Lower lobe of right lung (tissue), 2 donors: ENCODE data around the gene VAV2. TPM values are rescaled to one million over a fixed set of nuclear protein-coding genes. Genes with fewer than 3 reads are reported as not detected.

Source experiments
- ATAC-seq, 2 donors: fragments of 200-7000 bp; cut with Tn5 transposase; one replicate each; pipeline ENCODE4 v1.9.1; 2020 to 2022; ENCODE audit warnings: mild to moderate bottlenecking in 2 of 2, moderate library complexity in 2 of 2
- DNase-seq: peaks from one replicate; pipeline ENCODE4 v3.0.0-alpha.2; 2020
- H3K27ac ChIP-seq: fragments of 200-600 bp; one replicate; pipeline ENCODE4 v1.8.0; 2022
- H3K27me3 ChIP-seq: fragments of 200-600 bp; one replicate; pipeline ENCODE4 v1.8.0; 2022; ENCODE audit warnings: low read depth
- H3K36me3 ChIP-seq: fragments of 200-600 bp; one replicate; pipeline ENCODE4 v1.8.0; 2022; ENCODE audit warnings: mild to moderate bottlenecking
- H3K4me1 ChIP-seq: fragments of 200-600 bp; one replicate; pipeline ENCODE4 v1.8.0; 2022
- H3K4me3 ChIP-seq: fragments of 200-600 bp; one replicate; pipeline ENCODE4 v1.8.0; 2022; ENCODE audit warnings: mild to moderate bottlenecking
- H3K9me3 ChIP-seq: fragments of 200-600 bp; one replicate; pipeline ENCODE4 v1.8.0; 2022
- CTCF ChIP-seq: fragments of 200-600 bp; IDR thresholded peaks from one replicate; pipeline ENCODE4 v1.8.0; 2022; ENCODE audit warnings: antibody characterized with exemption, mild to moderate bottlenecking
- intact Hi-C: fragments of 100-400 bp; cut with DNase I; formaldehyde crosslinking; loops from one replicate; pipeline ENCODE4 v1.11.0; 2022
- total RNA-seq: library from RNA; stranded (reverse); fragmentation: NEBNext Ultra II Directional; extraction: Animal tissue kit (Norgen Biotek cat#: 25700); gene quantifications from one replicate; pipeline ENCODE4 v1.2.1, GENCODE V29; 2021
- donor health status: DM: no; HTN: yes; CAD: no; lungs with severe emphysema.

The VAV2 gene
- total RNA-seq, 1 donor from 2014 or later, result 26.9 TPM

GRCh38 chr9:133715295-133715865 is 276.7 kb downstream of the VAV2 start:
- intact Hi-C loops, result no loop called here
- peaks cover 14% of the 10 kb centered on the region for H3K4me1 ChIP-seq
- ATAC-seq, result no peak
- no peaks in the 10 kb centered on the region for H3K9me3 ChIP-seq
- H3K4me3 ChIP-seq, result no peak overlapping the region
- no peak for DNase-seq
- no peak for TF ChIP-seq CTCF
- H3K27ac ChIP-seq, result peak overlapping the region; percentile 32
- no peaks in the 10 kb centered on the region for H3K27me3 ChIP-seq
- no peaks in the 10 kb centered on the region for H3K36me3 ChIP-seq

GRCh38 chr9:133714606-133715294 is 277.4 kb downstream of the VAV2 start:
- peak in 1 of 2 donors; percentile 13 for ATAC-seq
- peak; percentile 45 for DNase-seq
- Histone ChIP-seq H3K4me1 (peaks cover 14% of the 10 kb centered on the region), H3K9me3 (no peaks in the 10 kb centered on the region), H3K27me3 (no peaks in the 10 kb centered on the region), H3K4me3 (no peak overlapping the region), H3K36me3 (no peaks in the 10 kb centered on the region), H3K27ac (peak overlapping the region; percentile 18)
- intact Hi-C loops, result no loop called here
- TF ChIP-seq CTCF, result no peak

DNA sequence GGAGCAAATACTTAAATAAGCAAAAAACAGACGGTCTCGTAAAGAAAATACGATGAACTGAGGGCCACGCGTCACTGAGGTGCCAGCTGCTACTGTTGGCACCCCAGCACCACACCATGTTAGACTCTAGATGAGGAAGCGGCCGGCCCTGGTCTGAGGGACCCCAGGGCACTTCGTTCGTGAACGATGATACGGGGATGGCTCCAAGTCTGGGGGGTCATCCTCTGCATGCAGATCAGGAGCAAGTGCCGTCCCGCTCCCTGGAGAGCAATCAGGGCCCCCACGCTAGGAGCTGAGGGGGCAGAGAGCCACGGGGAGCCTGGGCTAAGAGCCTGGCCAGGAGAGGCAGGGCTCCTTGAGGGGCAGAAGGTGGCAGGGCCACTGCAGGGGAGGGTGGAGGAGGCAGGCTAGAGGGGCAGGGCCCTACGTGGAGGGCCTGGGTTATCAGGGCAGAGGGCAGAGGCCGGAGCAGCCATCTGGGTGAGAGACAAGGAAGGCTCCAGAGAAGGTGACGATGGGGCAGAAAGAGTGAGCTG is 278.1 kb downstream of the VAV2 start:
- Histone ChIP-seq H3K4me3 (no peak overlapping the region), H3K4me1 (peaks cover 14% of the 10 kb centered on the region), H3K9me3 (no peaks in the 10 kb centered on the region), H3K27me3 (no peaks in the 10 kb centered on the region), H3K36me3 (no peaks in the 10 kb centered on the region), H3K27ac (peak overlapping the region; percentile 18)
- no peak for TF ChIP-seq CTCF
- no peak for ATAC-seq
- intact Hi-C loops, result no loop called here
- peak; percentile 42 for DNase-seq

- H3K27me3 ChIP-seq, result no peaks in the 10 kb centered on the region
- no peak overlapping the region for H3K27ac ChIP-seq
- no peaks in the 10 kb centered on the region for H3K36me3 ChIP-seq
- intact Hi-C loops, result no loop called here
- peaks cover 14% of the 10 kb centered on the region for H3K4me1 ChIP-seq
- DNase-seq (no peak), ATAC-seq (no peak)
- no peak overlapping the region for H3K4me3 ChIP-seq
- H3K9me3 ChIP-seq, result no peaks in the 10 kb centered on the region
- TF ChIP-seq CTCF, result no peak
Observed at GRCh38 chr9:133713150-133713959, 278.8 kb downstream of the VAV2 start.

GRCh38 chr9:133712221-133713100 is 279.7 kb downstream of the VAV2 start:
- no peak for ATAC-seq
- DNase-seq, result no peak
- Histone ChIP-seq H3K9me3 (no peaks in the 10 kb centered on the region), H3K36me3 (no peaks in the 10 kb centered on the region), H3K4me3 (no peak overlapping the region), H3K27ac (peak overlapping the region; percentile 64), H3K4me1 (peaks cover 22% of the 10 kb centered on the region), H3K27me3 (no peaks in the 10 kb centered on the region)
- TF ChIP-seq CTCF, result no peak
- intact Hi-C loops, result no loop called here
